SU-DHL-6 (cell line): ENCODE results near the gene SERPINB12.

ENCODE experiments used
- H2AFZ ChIP-seq: fragments of 200-600 bp; sonication (generic); 2 replicates; pipeline ENCODE4 v1.6.1; 2014; ENCODE audit warnings: low read depth, mild to moderate bottlenecking, moderate library complexity, mixed read lengths, antibody characterized with exemption, low read length; ENCODE audit not compliant: severe bottlenecking
- H3F3A ChIP-seq: fragments of 200-600 bp; shearing (Covaris generic); 2 replicates; pipeline ENCODE4 v1.6.0; 2016; ENCODE audit warnings: antibody characterized with exemption, mild to moderate bottlenecking; ENCODE audit not compliant: insufficient read depth
- H3K27ac ChIP-seq: fragments of 200-600 bp; sonication (generic); 2 replicates; pipeline ENCODE4 v1.5.1; 2016; ENCODE audit warnings: low read depth, mild to moderate bottlenecking, low read length, moderate library complexity, mixed read lengths
- H3K27me3 ChIP-seq: fragments of 200-600 bp; sonication (generic), shearing (Covaris generic); 2 replicates; pipeline ENCODE4 v1.6.0; 2014; ENCODE audit warnings: mild to moderate bottlenecking, low read length
- H3K36me3 ChIP-seq: fragments of 200-600 bp; sonication (generic); 2 replicates; pipeline ENCODE4 v1.6.1; 2014; ENCODE audit warnings: mild to moderate bottlenecking, low read length, mixed read lengths
- H3K4me2 ChIP-seq: fragments of 300-600, 200-600 bp; shearing (Covaris generic), sonication (generic); 2 replicates; pipeline ENCODE4 v1.6.0; 2014; ENCODE audit warnings: low read length, low read depth, mild to moderate bottlenecking; ENCODE audit not compliant: poor library complexity, severe bottlenecking
- H3K4me3 ChIP-seq: fragments of 200-600 bp; sonication (generic); 2 replicates; pipeline ENCODE4 v1.5.1; 2014; ENCODE audit warnings: antibody characterized with exemption, low read length, mild to moderate bottlenecking, mixed read lengths; ENCODE audit not compliant: insufficient read depth, poor library complexity, severe bottlenecking
- H3K79me2 ChIP-seq: fragments of 200-600 bp; sonication (generic); 2 replicates; pipeline ENCODE4 v1.6.1; 2014; ENCODE audit warnings: mild to moderate bottlenecking, low read length, moderate library complexity; ENCODE audit not compliant: insufficient read depth
- H3K9ac ChIP-seq: fragments of 200-600 bp; sonication (generic); 2 replicates; pipeline ENCODE4 v1.7.0; 2014; ENCODE audit warnings: mild to moderate bottlenecking, low read length
- H3K9me2 ChIP-seq: fragments of 200-600 bp; sonication (generic); replicated peaks from 2 replicates; pipeline ENCODE4 v1.6.1; 2014; ENCODE audit warnings: low read length; ENCODE audit not compliant: insufficient read depth
- H3K9me3 ChIP-seq: fragments of 200-600 bp; sonication (generic); 2 replicates; pipeline ENCODE4 v1.6.1; 2014; ENCODE audit warnings: low read length, mixed read lengths; ENCODE audit not compliant: insufficient read depth
- H4K20me1 ChIP-seq: fragments of 200-600 bp; sonication (generic); 2 replicates; pipeline ENCODE4 v1.6.1; 2014; ENCODE audit warnings: low read depth, mild to moderate bottlenecking, antibody characterized with exemption, low read length, moderate library complexity, mixed read lengths
- CTCF ChIP-seq: fragments of 200-600 bp; sonication (generic); IDR thresholded peaks from one replicate; pipeline ENCODE4 v1.5.1; 2017; ENCODE audit warnings: antibody characterized with exemption, mild to moderate bottlenecking, low read length, moderate library complexity; ENCODE audit not compliant: insufficient read depth, poor library complexity, severe bottlenecking
- EZH2phosphoT487 ChIP-seq: fragments of 200-600 bp; sonication (generic), shearing (Covaris generic); conservative IDR thresholded peaks from 2 replicates; pipeline ENCODE4 v1.6.1; 2018; ENCODE audit warnings: mild to moderate bottlenecking, antibody characterized with exemption, low read length, moderate library complexity, mixed read lengths

Gene SERPINB12

GRCh38 chr18:63586966-63587365 is 44.8 kb downstream of the SERPINB12 start, which contains the start of gene SERPINB13:
Gene SERPINB13, plus strand, starts transcription at chr18:63587343. Its CDS starts 1,325 bp downstream, at chr18:63588668.
- Histone ChIP-seq H2AFZ (no peak within 1 kb of the TSS), H3K4me3 (no peak within 1 kb of the TSS), H3K27me3 (0 out of 2 replicates have a peak, but pooled peaks cover 4% of the 10 kb centered on the region), H3K9me2 (no peaks in the 10 kb centered on the region), H3K4me2 (no peak within 1 kb of the TSS), H3K27ac (no peak within 1 kb of the TSS), H3K36me3 (no peaks in the 10 kb centered on the region), H3K9ac (no peak within 1 kb of the TSS), H4K20me1 (no peaks in the 10 kb centered on the region), H3F3A (no peaks in the 10 kb centered on the region), H3K79me2 (no peaks in the 10 kb centered on the region), H3K9me3 (no peaks in the 10 kb centered on the region)
- TF ChIP-seq CTCF (no peak), EZH2phosphoT487 (no peak)

- no peak overlapping the region for H2AFZ ChIP-seq
- H3K9me3 ChIP-seq = no peaks in the 10 kb centered on the region
- H3K9me2 ChIP-seq = no peaks in the 10 kb centered on the region
- no peak overlapping the region for H3K4me3 ChIP-seq
- no peaks in the 10 kb centered on the region for H4K20me1 ChIP-seq
- no peak overlapping the region for H3K9ac ChIP-seq
- H3K27me3 ChIP-seq = no peaks in the 10 kb centered on the region
- H3K79me2 ChIP-seq = no peaks in the 10 kb centered on the region
- H3K36me3 ChIP-seq = no peaks in the 10 kb centered on the region
- no peaks in the 10 kb centered on the region for H3F3A ChIP-seq
- TF ChIP-seq CTCF = no peak
- TF ChIP-seq EZH2phosphoT487 = no peak
- H3K27ac ChIP-seq = no peak overlapping the region
- H3K4me2 ChIP-seq = no peak overlapping the region
Measured at GRCh38 chr18:63588909-63589308, 46.7 kb downstream of the SERPINB12 start.

GRCh38 chr18:63590373-63590772 is 48.2 kb downstream of the SERPINB12 start:
- no peaks in the 10 kb centered on the region for H3K27me3 ChIP-seq
- no peak overlapping the region for H3K4me2 ChIP-seq
- no peak overlapping the region for H3K27ac ChIP-seq
- H3K36me3 ChIP-seq = no peaks in the 10 kb centered on the region
- H3K9ac ChIP-seq = no peak overlapping the region
- no peaks in the 10 kb centered on the region for H3K79me2 ChIP-seq
- H4K20me1 ChIP-seq = no peaks in the 10 kb centered on the region
- no peaks in the 10 kb centered on the region for H3K9me2 ChIP-seq
- no peak for TF ChIP-seq CTCF
- no peak for TF ChIP-seq EZH2phosphoT487
- no peak overlapping the region for H3K4me3 ChIP-seq
- no peak overlapping the region for H2AFZ ChIP-seq
- no peaks in the 10 kb centered on the region for H3K9me3 ChIP-seq
- no peaks in the 10 kb centered on the region for H3F3A ChIP-seq
